UCSD-AML1 (cell line): ENCODE data around the gene MTMR12.

Experiments
- DNase-seq: peaks from one replicate; lab custom pipeline; 2025; ENCODE audit not compliant: unreplicated experiment; lab: John Stamatoyannopoulos, UW

The MTMR12 gene

GRCh38 chr5:32312595-32313332 lies at the start of gene MTMR12:
MTMR12 (minus strand) TSS chr5:32312939; CDS start chr5:32312838, 101 bp downstream.
- peak; percentile 100 for DNase-seq

- no peak for DNase-seq
Measured at GRCh38 chr5:32362527-32362926, 49.8 kb upstream of the MTMR12 start.

- DNase-seq: no peak
Measured at GRCh38 chr5:32360906-32361305, 48.2 kb upstream of the MTMR12 start.

GRCh38 chr5:32358611-32359010 lies 45.9 kb upstream of the MTMR12 start:
- no peak for DNase-seq

GRCh38 chr5:32357658-32358057 lies 44.9 kb upstream of the MTMR12 start:
- DNase-seq: no peak

GRCh38 chr5:32355686-32356085 lies 42.9 kb upstream of the MTMR12 start:
- DNase-seq: no peak

- DNase-seq: no peak
Measured at GRCh38 chr5:32353420-32353819, 40.7 kb upstream of the MTMR12 start.

- no peak for DNase-seq
Measured at GRCh38 chr5:32352685-32353084, 39.9 kb upstream of the MTMR12 start.

GRCh38 chr5:32346869-32347268 lies 34.1 kb upstream of the MTMR12 start:
- DNase-seq: no peak

GRCh38 chr5:32343058-32343672 lies 30.4 kb upstream of the MTMR12 start:
- DNase-seq: no peak

- DNase-seq: no peak
Measured at GRCh38 chr5:32342656-32343055, 29.9 kb upstream of the MTMR12 start.

GRCh38 chr5:32339878-32340277 lies 27.1 kb upstream of the MTMR12 start:
- no peak for DNase-seq

GRCh38 chr5:32339198-32339597 lies 26.5 kb upstream of the MTMR12 start:
- DNase-seq: no peak

GRCh38 chr5:32332966-32333365 lies 20.2 kb upstream of the MTMR12 start:
- no peak for DNase-seq

- DNase-seq: no peak
Measured at GRCh38 chr5:32332361-32332760, 19.6 kb upstream of the MTMR12 start.

GRCh38 chr5:32331935-32332274 lies 19.2 kb upstream of the MTMR12 start:
- no peak for DNase-seq

- DNase-seq: no peak
Measured at GRCh38 chr5:32331217-32331934, 18.6 kb upstream of the MTMR12 start.

- DNase-seq: no peak
Measured at GRCh38 chr5:32330126-32330971, 17.6 kb upstream of the MTMR12 start.

GRCh38 chr5:32329395-32329834 lies 16.7 kb upstream of the MTMR12 start:
- DNase-seq: peak; percentile 62

- no peak for DNase-seq
Measured at GRCh38 chr5:32326216-32326772, 13.6 kb upstream of the MTMR12 start.

- DNase-seq: no peak
Measured at GRCh38 chr5:32325616-32326015, 12.9 kb upstream of the MTMR12 start.
